Measurements from ENCODE around the gene CLEC16A.

Gene CLEC16A

GRCh38 chr16:11175787-11176341 lies 231.5 kb downstream of the CLEC16A start:
- DNase-seq (ENCODE audit: low spot score) = no peak

GRCh38 chr16:11177578-11178160 lies 233.3 kb downstream of the CLEC16A start:
- DNase-seq (ENCODE audit: low spot score) = no peak

GRCh38 chr16:11178424-11178823 lies 234.1 kb downstream of the CLEC16A start:
- DNase-seq (ENCODE audit: low spot score) = no peak

- DNase-seq (ENCODE audit: low spot score) = no peak
Measured at GRCh38 chr16:11179574-11179973, 235.2 kb downstream of the CLEC16A start.

GRCh38 chr16:11180489-11180888 lies 236.1 kb downstream of the CLEC16A start:
- DNase-seq (ENCODE audit: low spot score) = no peak

GRCh38 chr16:11181242-11181898 lies 237.0 kb downstream of the CLEC16A start:
- DNase-seq (ENCODE audit: low spot score) = no peak

- peak; percentile 11 for DNase-seq (ENCODE audit: low spot score)
Measured at GRCh38 chr16:11181899-11182279, 237.5 kb downstream of the CLEC16A start.

GRCh38 chr16:11182411-11182810 lies 238.0 kb downstream of the CLEC16A start:
- DNase-seq (ENCODE audit: low spot score) = no peak

- DNase-seq (ENCODE audit: low spot score) = no peak
Measured at GRCh38 chr16:11183035-11183812, 238.9 kb downstream of the CLEC16A start.

GRCh38 chr16:11183951-11184350 lies 239.6 kb downstream of the CLEC16A start:
- no peak for DNase-seq (ENCODE audit: low spot score)

GRCh38 chr16:11187522-11188023 lies 243.2 kb downstream of the CLEC16A start:
- DNase-seq (ENCODE audit: low spot score) = no peak

GRCh38 chr16:11188801-11189740 lies 244.7 kb downstream of the CLEC16A start:
- no peak for DNase-seq (ENCODE audit: low spot score)

GRCh38 chr16:11190588-11191560 lies 246.5 kb downstream of the CLEC16A start:
- DNase-seq (ENCODE audit: low spot score) = no peak

GRCh38 chr16:11191665-11192064 lies 247.3 kb downstream of the CLEC16A start:
- no peak for DNase-seq (ENCODE audit: low spot score)

GRCh38 chr16:11193494-11193893 lies 249.1 kb downstream of the CLEC16A start:
- no peak for DNase-seq (ENCODE audit: low spot score)

- no peak for DNase-seq (ENCODE audit: low spot score)
Measured at GRCh38 chr16:11194913-11195312, 250.5 kb downstream of the CLEC16A start.

- DNase-seq (ENCODE audit: low spot score) = no peak
Measured at GRCh38 chr16:11196286-11196828, 252.0 kb downstream of the CLEC16A start.

- no peak for DNase-seq (ENCODE audit: low spot score)
Measured at GRCh38 chr16:11198375-11198774, 254.0 kb downstream of the CLEC16A start.

GRCh38 chr16:11198828-11199227 lies 254.5 kb downstream of the CLEC16A start:
- DNase-seq (ENCODE audit: low spot score) = no peak

- DNase-seq (ENCODE audit: low spot score) = no peak
Measured at GRCh38 chr16:11200592-11200991, 256.2 kb downstream of the CLEC16A start.
